Activated T-helper 1 cell treated with anti-CD3 and anti-CD28 coated beads, Interleukin-12 subunit alpha, Interleukin-12 subunit beta, Interleukin-2, Interleukin-4 antibody, amounts not matched to agents 30 ng/mL and 10 ng/mL and 1 ng/mL, durations not matched to agents 14 hours and 24 hours and 36 hours (primary cell): Measurements from ENCODE around the gene RANGAP1. TPM values are rescaled to one million over a fixed set of nuclear protein-coding genes. Genes with fewer than 3 reads are reported as not detected.
A peak's percentile ranks its signal among the peaks of the same experiment; 100 is the strongest.

ENCODE experiments used
- DNase-seq: peaks from one replicate; pipeline ENCODE4 v3.0.0; 2021; ENCODE audit warnings: low spot score
- H3K27ac Mint-ChIP-seq: one replicate; pipeline ENCODE4 v1.8.0; 2021; ENCODE audit warnings: mild to moderate bottlenecking, mixed read lengths
- H3K27me3 Mint-ChIP-seq: one replicate; pipeline ENCODE4 v1.8.0; 2022; ENCODE audit warnings: mild to moderate bottlenecking, moderate library complexity, mixed read lengths; ENCODE audit not compliant: insufficient read depth
- H3K36me3 Mint-ChIP-seq: one replicate; pipeline ENCODE4 v1.8.0; 2021; ENCODE audit warnings: low read depth, mixed read lengths
- H3K4me1 Mint-ChIP-seq: one replicate; pipeline ENCODE4 v1.8.0; 2021; ENCODE audit warnings: low read depth, mixed read lengths
- H3K4me3 Mint-ChIP-seq: one replicate; pipeline ENCODE4 v1.8.0; 2021; ENCODE audit warnings: mild to moderate bottlenecking, moderate library complexity, mixed read lengths
- H3K9me3 Mint-ChIP-seq: one replicate; pipeline ENCODE4 v1.8.0; 2021; ENCODE audit warnings: mixed read lengths
- intact Hi-C: fragments of 100-400 bp; cut with micrococcal nuclease; formaldehyde crosslinking; loops from one replicate; pipeline ENCODE4 v1.15.1; 2024
- total RNA-seq: library from RNA; stranded (reverse); gene quantifications from 2 replicates; pipeline ENCODE4 v1.2.3, GENCODE V29; 2022

RANGAP1 gene, protein sequence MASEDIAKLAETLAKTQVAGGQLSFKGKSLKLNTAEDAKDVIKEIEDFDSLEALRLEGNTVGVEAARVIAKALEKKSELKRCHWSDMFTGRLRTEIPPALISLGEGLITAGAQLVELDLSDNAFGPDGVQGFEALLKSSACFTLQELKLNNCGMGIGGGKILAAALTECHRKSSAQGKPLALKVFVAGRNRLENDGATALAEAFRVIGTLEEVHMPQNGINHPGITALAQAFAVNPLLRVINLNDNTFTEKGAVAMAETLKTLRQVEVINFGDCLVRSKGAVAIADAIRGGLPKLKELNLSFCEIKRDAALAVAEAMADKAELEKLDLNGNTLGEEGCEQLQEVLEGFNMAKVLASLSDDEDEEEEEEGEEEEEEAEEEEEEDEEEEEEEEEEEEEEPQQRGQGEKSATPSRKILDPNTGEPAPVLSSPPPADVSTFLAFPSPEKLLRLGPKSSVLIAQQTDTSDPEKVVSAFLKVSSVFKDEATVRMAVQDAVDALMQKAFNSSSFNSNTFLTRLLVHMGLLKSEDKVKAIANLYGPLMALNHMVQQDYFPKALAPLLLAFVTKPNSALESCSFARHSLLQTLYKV
- 197 and 199 TPM in 2 replicates for total RNA-seq

DNA sequence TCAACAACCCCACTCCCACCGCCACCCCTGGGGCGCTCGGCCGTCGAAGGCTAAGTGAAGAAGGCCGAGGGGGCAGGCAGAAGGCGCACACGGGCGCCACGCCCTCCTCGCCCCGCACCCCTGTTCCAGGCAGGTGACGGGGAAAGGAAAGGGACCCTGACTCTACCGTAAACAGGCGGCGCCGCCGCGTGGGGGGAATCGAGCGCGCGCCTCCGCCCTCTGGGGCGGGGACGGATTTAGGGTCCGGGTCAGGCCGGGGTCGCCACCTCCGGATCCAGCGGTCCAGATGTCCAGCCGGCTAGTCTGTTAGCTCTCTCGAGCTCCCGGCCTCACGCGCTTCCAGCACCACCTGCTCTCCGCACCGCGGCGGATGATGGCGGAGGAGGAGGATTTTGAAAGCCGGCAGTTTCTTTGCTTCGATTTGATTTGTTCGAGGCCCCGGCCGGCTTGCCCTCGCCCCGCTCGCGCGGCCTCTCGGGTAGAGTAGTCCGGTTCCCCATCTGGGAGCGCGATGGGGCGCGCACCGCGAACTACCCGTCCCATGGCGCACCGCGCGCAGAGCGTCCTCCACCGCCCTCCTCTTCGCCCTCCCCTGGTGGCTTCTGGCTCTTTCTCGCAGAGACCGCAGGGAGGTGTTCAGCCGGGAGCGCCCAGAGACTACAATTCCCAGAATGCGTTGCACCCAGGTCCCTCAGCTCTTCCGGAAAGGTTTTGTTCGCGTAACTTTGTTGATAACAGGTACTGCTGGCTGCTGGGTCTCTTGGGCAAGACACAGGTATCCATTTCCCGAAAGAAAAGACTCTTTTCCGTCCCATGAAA is at the start of gene RANGAP1:
TSS of gene RANGAP1 (minus strand) at position 368 of the 819 bp plus-strand sequence. CDS start 5,143 bp downstream, outside the sequence.
- H3K36me3 Mint-ChIP-seq, result peaks cover 18% of the 10 kb centered on the region

DNA sequence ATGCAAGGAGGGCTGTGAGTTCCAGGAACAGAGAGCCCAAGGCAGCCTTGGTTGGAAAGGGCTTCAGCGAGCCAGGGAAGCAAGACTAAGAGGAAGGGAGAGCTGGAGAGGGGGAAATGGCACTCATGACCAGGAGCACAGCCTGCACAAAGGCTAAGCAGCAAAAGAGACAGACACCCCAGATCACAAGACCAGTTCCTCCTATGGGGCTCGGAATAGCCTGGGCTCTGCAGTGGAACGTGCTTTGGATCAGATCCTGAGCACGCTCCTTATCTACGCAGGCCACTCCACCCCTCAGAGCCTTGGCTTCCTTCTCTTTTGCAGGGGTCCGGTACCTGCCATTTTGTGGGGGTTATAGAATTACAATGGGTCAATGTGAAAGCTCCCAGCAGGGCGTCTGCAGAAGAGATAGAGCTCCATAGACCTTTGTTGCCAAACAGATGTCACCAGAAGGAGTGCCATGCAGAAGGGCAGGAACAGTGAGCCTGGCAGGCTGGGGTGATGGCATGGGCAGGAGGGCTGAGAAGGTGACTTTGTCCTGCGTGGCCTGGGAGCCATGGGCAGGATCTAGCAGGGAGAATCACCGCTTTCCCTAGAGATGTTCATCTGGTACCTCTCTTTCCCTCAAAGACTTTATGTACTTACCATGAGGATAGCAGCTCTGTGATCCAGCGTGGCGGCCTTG is 49.1 kb upstream of the RANGAP1 start:
- Mint-ChIP-seq H3K36me3 (peaks cover 24% of the 10 kb centered on the region), H3K9me3 (no peaks in the 10 kb centered on the region), H3K4me3 (no peak overlapping the region), H3K27ac (no peak overlapping the region), H3K27me3 (no peaks in the 10 kb centered on the region), H3K4me1 (peaks cover 12% of the 10 kb centered on the region)
- no peak for DNase-seq
- intact Hi-C loops, result no loop called here

More for the DNA sequence above, at the start of gene RANGAP1:
- peak; percentile 98 for DNase-seq
- Mint-ChIP-seq H3K4me1 (peaks cover 34% of the 10 kb centered on the region), H3K27ac (peak within 1 kb of the TSS; percentile 97), H3K4me3 (peak within 1 kb of the TSS; percentile 95), H3K27me3 (no peaks in the 10 kb centered on the region), H3K9me3 (no peaks in the 10 kb centered on the region)
- intact Hi-C loops, result loop anchor here (1.0 to 2.0 kb wide), 16 partner anchors 15 to 650 kb away; partner anchors contain the start of genes DESI1, L3MBTL2, MRTFA and PHF5A

DNA sequence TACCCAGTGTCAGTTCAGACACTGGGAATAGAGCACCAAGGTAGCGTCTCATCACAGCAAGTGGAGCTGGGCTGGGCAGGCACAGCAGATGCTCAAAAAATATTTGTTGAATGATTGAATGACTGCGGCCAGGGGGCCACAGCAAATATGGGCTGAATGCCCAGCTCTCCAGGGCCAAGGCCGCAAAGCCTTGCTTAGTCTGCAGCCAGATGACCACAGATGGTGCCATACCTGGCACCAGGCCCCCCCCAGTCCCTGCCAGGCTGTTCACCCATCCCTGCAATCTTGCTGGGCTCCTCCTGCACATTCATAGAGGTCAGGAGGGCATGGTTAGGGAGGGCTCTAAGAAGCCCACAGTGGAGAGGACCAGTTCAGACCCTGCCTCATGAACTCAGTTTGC is 48.2 kb upstream of the RANGAP1 start:
- no peak overlapping the region for H3K27ac Mint-ChIP-seq
- no peak for DNase-seq
- no peaks in the 10 kb centered on the region for H3K27me3 Mint-ChIP-seq
- H3K4me3 Mint-ChIP-seq, result no peak overlapping the region
- H3K9me3 Mint-ChIP-seq, result no peaks in the 10 kb centered on the region
- intact Hi-C loops, result no loop called here
- peaks cover 24% of the 10 kb centered on the region for H3K36me3 Mint-ChIP-seq
- H3K4me1 Mint-ChIP-seq, result peaks cover 12% of the 10 kb centered on the region

DNA sequence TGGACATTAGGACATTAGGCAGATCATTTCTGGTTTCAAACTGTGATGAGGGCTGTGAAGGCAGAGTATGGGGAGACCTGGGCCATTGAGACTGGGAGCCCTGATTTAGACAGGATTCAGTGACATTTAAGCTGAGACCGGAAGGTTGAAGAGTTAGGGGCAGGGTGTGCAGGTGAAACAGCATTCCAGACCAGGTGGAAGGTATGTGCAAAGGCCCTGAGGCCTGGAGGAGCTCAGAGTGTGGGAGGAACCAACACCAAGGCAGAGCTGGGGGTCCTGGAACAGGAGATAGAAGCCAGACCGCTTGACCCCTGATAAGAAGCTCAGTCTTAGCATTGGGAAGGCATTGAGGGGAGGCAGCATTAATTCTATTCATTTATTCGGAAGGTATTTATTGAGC is 47.8 kb upstream of the RANGAP1 start:
- no peak for DNase-seq

DNA sequence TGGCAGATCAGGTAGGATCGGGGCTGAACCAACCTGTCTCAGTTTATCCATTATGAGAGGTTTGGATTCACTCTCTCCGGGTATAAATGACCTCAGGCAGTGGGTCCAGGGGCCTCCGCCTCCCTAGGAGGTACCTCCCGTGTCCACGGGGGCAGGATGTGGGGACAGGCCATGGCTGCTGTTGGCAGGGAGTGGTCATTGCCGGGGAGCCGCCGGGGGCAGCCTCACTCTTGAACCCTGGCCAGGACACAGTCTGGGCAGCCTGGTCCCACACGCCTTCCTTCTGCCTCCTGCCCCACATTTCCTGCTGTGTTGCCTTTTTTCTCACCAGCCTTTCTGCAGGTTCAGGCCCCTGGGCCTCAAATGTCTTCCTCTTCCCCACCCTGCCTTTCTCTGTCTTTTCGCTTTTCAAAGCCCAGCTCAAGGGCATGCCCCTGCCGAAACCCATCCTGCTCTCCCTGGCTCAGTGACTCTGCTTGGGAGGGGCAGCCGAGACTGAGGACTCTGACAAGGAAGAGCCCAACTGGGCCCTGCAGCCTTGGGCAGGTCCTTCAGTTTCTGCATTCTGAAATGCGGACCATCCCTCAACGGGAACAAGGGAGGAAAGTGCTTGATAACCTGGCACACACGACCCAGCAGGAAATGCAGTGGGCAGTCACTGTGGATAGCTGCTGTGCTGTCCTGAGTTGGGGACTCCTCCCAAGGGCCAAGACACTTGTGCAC is 46.4 kb upstream of the RANGAP1 start:
- Mint-ChIP-seq H3K36me3 (peaks cover 24% of the 10 kb centered on the region), H3K27me3 (no peaks in the 10 kb centered on the region), H3K4me1 (peaks cover 10% of the 10 kb centered on the region), H3K9me3 (no peaks in the 10 kb centered on the region), H3K27ac (no peak overlapping the region), H3K4me3 (no peak overlapping the region)
- DNase-seq, result no peak
- intact Hi-C loops, result no loop called here

More for the DNA sequence above, 47.8 kb upstream of the RANGAP1 start:
- Mint-ChIP-seq H3K36me3 (peaks cover 24% of the 10 kb centered on the region), H3K4me3 (no peak overlapping the region), H3K27me3 (no peaks in the 10 kb centered on the region), H3K27ac (peak overlapping the region; percentile 31), H3K4me1 (peaks cover 12% of the 10 kb centered on the region), H3K9me3 (no peaks in the 10 kb centered on the region)
- intact Hi-C loops, result no loop called here

DNA sequence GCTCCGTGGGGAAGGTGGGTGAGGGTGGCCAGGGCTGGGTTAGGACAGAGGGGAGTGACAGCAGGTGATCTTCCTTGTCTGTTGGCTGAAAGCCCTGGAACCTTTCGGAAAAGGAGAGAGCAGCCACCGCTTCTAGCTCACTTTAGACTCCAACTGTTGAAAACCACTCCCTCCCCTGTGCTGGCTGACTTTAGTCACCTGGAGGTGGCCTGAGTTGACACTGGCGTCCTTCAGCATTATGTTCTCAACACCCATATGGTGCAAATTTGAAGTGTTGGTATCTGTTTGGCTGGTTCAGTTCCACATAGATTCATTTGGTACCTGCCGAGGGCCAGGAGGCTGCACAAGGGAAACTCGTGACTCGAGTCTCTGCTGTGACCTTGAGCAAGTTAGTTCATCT is 44.2 kb upstream of the RANGAP1 start:
- Mint-ChIP-seq H3K27ac (no peak overlapping the region), H3K27me3 (no peaks in the 10 kb centered on the region), H3K4me1 (peaks cover under 1% of the 10 kb centered on the region), H3K4me3 (no peak overlapping the region), H3K36me3 (peaks cover 23% of the 10 kb centered on the region), H3K9me3 (no peaks in the 10 kb centered on the region)
- DNase-seq, result no peak
- intact Hi-C loops, result no loop called here

DNA sequence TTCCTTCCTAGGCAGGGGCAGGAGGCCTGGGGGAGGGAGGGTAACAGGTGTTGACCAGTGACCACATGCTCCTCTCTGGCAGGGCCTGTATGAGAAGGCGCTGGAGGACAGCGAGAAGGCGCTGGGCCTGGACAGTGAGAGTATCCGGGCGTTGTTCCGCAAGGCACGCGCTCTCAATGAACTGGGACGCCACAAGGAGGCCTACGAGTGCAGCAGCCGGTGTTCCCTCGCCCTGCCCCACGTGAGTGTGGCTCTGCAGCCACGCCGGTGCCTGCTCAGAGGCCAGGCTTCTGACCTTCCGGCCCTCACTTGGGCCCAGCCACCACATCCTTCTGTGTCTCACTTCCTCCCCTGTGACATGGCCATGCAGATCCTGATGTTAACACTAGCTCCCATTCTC is 41.1 kb upstream of the RANGAP1 start:
- H3K4me3 Mint-ChIP-seq, result no peak overlapping the region

DNA sequence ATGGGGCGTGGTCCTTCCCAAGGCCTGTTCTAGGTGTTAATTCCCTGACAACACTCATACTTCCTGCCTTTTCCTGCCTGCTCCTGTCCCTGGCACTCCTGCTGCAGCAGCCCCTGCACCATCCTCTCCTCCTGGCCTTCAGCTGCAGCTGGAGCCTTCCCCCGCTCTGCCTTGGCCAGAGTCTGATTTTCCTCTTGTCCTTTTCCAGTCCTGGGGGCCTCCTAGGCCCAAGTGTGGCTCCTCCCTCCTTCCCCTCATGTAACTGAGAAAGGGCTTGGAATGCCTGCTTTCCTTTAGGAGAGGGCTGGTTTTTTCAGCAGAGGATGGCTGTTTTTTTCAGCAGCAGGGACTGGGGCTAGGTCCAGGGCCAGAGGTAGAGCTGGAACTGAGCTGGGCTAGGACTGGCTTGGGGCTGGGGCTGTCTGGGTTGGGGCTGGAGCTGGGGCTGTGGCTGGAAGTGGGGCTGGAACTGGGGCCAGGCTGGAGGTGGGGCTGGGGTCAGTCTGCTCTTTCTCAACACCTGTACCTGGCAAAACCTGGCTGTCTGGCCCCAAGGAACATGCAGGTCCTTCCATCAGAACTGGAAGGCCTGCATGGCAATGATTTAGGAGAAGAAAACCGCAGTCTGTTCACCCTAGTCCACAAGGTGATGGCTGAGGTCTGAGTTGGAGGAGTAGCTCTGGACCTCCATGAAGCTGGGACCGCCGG is 39.0 kb upstream of the RANGAP1 start:
- Mint-ChIP-seq H3K36me3 (peaks cover 16% of the 10 kb centered on the region), H3K4me3 (no peak overlapping the region), H3K27me3 (no peaks in the 10 kb centered on the region), H3K4me1 (no peaks in the 10 kb centered on the region), H3K9me3 (no peaks in the 10 kb centered on the region), H3K27ac (no peak overlapping the region)
- no peak for DNase-seq
- intact Hi-C loops, result no loop called here

More for the DNA sequence above, 41.1 kb upstream of the RANGAP1 start:
- H3K4me1 Mint-ChIP-seq, result no peaks in the 10 kb centered on the region
- DNase-seq, result no peak
- intact Hi-C loops, result no loop called here
- no peak overlapping the region for H3K27ac Mint-ChIP-seq
- no peaks in the 10 kb centered on the region for H3K27me3 Mint-ChIP-seq
- no peaks in the 10 kb centered on the region for H3K9me3 Mint-ChIP-seq
- H3K36me3 Mint-ChIP-seq, result peaks cover 22% of the 10 kb centered on the region

DNA sequence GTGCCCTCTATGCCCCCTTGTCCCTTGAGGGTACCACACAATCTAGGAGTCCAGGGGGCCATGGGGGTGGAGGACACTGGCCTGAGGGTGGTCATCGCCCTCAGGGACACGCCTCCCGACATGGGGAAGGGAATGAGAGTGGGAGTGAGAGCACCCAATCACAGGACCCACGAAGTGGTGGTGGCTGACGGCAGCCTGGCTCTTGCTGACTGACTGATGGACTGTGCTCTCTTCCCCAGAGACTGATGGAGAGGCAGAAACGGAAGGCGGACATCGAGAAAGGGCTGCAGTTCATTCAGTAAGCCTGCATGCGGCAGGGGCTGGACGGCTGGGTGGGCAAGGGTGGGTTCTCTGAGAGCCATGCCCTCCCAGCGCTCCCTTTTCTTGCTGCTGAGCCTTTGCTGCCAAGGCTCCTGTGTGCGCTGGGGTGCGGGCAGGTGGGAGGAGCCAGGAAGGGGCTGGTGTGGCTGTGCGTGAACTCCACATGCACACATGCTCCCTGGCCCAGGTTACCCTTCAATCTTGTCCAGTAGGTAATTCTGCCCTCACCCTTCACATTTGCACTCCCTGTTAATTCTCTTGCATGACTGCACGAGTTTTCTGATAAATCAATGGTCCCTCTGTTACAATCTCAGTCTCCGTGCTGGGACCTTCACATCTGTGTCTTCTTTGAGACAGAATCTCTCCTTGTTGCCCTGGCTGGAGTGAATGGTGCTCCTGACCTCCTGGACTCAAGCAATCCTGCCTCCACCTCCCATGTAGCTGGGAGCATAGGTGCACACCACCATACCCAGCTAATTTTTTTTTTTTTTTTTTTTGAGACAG is 34.6 kb upstream of the RANGAP1 start:
- DNase-seq, result no peak
- no peaks in the 10 kb centered on the region for H3K9me3 Mint-ChIP-seq
- H3K27me3 Mint-ChIP-seq, result no peaks in the 10 kb centered on the region
- H3K4me3 Mint-ChIP-seq, result no peak overlapping the region
- intact Hi-C loops, result no loop called here
- no peak overlapping the region for H3K27ac Mint-ChIP-seq
- peaks cover 19% of the 10 kb centered on the region for H3K36me3 Mint-ChIP-seq
- H3K4me1 Mint-ChIP-seq, result peaks cover 5% of the 10 kb centered on the region

DNA sequence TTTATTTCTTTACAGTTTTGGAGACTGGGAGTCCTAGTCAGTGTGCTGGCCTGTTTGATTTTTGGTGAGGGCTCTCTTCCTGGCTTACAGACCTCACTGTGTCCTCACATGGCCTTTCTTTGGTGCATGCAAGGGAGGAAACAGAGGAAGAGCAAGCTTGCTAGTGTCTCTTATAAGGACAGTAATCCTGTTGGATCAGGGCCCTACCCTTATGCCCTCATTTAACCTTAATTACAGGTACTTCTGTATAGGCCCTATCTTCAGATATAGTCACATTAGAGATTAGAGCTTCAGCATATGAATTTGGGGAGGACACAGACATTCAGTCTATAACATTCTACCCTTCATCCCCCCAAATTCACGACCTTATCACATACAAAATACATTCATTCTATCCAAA is 29.6 kb upstream of the RANGAP1 start:
- no peak for DNase-seq
- no peaks in the 10 kb centered on the region for H3K9me3 Mint-ChIP-seq
- H3K4me1 Mint-ChIP-seq, result peaks cover 16% of the 10 kb centered on the region
- intact Hi-C loops, result no loop called here
- no peak overlapping the region for H3K4me3 Mint-ChIP-seq
- no peak overlapping the region for H3K27ac Mint-ChIP-seq
- H3K36me3 Mint-ChIP-seq, result peaks cover 13% of the 10 kb centered on the region
- no peaks in the 10 kb centered on the region for H3K27me3 Mint-ChIP-seq

DNA sequence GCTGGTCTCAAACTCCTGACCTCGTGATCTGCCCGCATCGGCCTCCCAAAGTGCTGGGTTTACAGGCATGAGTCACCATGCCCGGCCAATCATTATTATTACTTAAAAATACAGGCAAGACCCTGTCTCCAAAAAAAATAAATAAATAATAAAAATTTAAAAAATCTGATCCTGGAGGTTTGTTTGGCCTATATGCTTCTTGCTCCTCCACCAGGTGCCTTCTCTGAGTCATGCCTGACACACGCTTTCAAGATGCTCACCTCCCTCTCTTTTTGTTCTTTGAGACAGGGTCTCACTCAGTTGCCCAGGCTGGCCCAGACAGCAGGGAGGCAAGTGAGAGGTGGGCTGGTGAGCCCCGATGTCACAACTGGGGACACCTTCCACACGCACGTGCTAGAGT is 28.8 kb upstream of the RANGAP1 start:
- no peaks in the 10 kb centered on the region for H3K9me3 Mint-ChIP-seq
- peaks cover 16% of the 10 kb centered on the region for H3K36me3 Mint-ChIP-seq
- intact Hi-C loops, result no loop called here
- H3K27me3 Mint-ChIP-seq, result no peaks in the 10 kb centered on the region
- no peak overlapping the region for H3K27ac Mint-ChIP-seq
- no peak for DNase-seq
- H3K4me1 Mint-ChIP-seq, result peaks cover 16% of the 10 kb centered on the region
- H3K4me3 Mint-ChIP-seq, result no peak overlapping the region
